ENCODE data around the gene FLOT1. TPM values are rescaled to one million over a fixed set of nuclear protein-coding genes. Genes with fewer than 3 reads are reported as not detected.

FLOT1 gene
- total and polyA plus RNA-seq, 2 of the 13 experiments (the other 11 are each of a cell fraction or from before 2014, with no cell fraction given) = 82.3 to 130 TPM

- TF ChIP-seq U2AF2 (IDR thresholded peaks at IDR 0.05; ENCODE audit: low read depth, low read length) (no peak), PAWR (CRISPR knock-in tag; IDR thresholded peaks at IDR 0.05; ENCODE audit: borderline replicate concordance) (no peak), ZNF652 (CRISPR knock-in tag; IDR thresholded peaks at IDR 0.05; ENCODE audit: borderline replicate concordance, low read depth) (no peak), HOXA5 (CRISPR knock-in tag; IDR thresholded peaks at IDR 0.05) (no peak), JUN (CRISPR knock-in tag; IDR thresholded peaks at IDR 0.05) (no peak), ZSCAN25 (CRISPR knock-in tag; IDR thresholded peaks at IDR 0.05) (no peak), ZBTB3 (CRISPR knock-in tag; IDR thresholded peaks at IDR 0.05; ENCODE audit: borderline replicate concordance, low read depth) (no peak), MYC (CRISPR knock-in tag; IDR thresholded peaks at IDR 0.05; ENCODE audit: borderline replicate concordance) (no peak), TOPORS (CRISPR knock-in tag; IDR thresholded peaks at IDR 0.05) (no peak), ZNF407 (CRISPR knock-in tag; IDR thresholded peaks at IDR 0.05; ENCODE audit: not compliant biosample characterization) (peak; percentile 13)
These were observed 57.1 kb downstream of the FLOT1 start (continued) for GRCh38 chr6:30685157-30686008.
